ENCODE measurements around the gene TSPAN31.

- TF ChIP-seq CTCF (tag by site-specific recombination; IDR thresholded peaks at IDR 0.05), result no peak
- no peak for TF ChIP-seq ZNF174 (tag by site-specific recombination; IDR thresholded peaks at IDR 0.05)
Measured at GRCh38 chr12:57744777-57745484, at the start of gene TSPAN31.
